SK-N-MC (cell line): ENCODE measurements around the gene SP140L.

ENCODE experiments used
- EZH2 ChIP-seq: fragments of 200-600 bp; sonication (generic); IDR thresholded peaks from one replicate; pipeline ENCODE4 v1.6.1; 2017; ENCODE audit warnings: antibody characterized with exemption
- POLR2AphosphoS5 ChIP-seq: IDR thresholded peaks from 2 replicates; pipeline ENCODE4 v1.6.1; 2012; ENCODE audit warnings: mild to moderate bottlenecking, low read depth, low read length, borderline replicate concordance

GRCh38 chr2:230330725-230331124, 3.7 kb downstream of the SP140L start:
- TF ChIP-seq EZH2 (no peak), POLR2AphosphoS5 (no peak)
